ENCODE measurements around the gene KIF16B. TPM values are rescaled to one million over a fixed set of nuclear protein-coding genes. Genes with fewer than 3 reads are reported as not detected.

Gene KIF16B
- total RNA-seq, 1 experiment from 2014 or later, result 7.6 TPM

GRCh38 chr20:16408981-16409380 is 164.3 kb downstream of the KIF16B start (continued):
- TF ChIP-seq ZBTB21 (CRISPR knock-in tag; IDR thresholded peaks at IDR 0.05; ENCODE audit: borderline replicate concordance) (no peak), ZNF263 (CRISPR knock-in tag; IDR thresholded peaks at IDR 0.05; ENCODE audit: low read depth) (no peak), JAZF1 (CRISPR knock-in tag; IDR thresholded peaks at IDR 0.05) (no peak), TP53 (CRISPR knock-in tag; IDR thresholded peaks at IDR 0.05) (no peak), FOXJ3 (CRISPR knock-in tag; IDR thresholded peaks at IDR 0.05; ENCODE audit: borderline replicate concordance) (no peak)
- TF ChIP-seq, protein P1, sequence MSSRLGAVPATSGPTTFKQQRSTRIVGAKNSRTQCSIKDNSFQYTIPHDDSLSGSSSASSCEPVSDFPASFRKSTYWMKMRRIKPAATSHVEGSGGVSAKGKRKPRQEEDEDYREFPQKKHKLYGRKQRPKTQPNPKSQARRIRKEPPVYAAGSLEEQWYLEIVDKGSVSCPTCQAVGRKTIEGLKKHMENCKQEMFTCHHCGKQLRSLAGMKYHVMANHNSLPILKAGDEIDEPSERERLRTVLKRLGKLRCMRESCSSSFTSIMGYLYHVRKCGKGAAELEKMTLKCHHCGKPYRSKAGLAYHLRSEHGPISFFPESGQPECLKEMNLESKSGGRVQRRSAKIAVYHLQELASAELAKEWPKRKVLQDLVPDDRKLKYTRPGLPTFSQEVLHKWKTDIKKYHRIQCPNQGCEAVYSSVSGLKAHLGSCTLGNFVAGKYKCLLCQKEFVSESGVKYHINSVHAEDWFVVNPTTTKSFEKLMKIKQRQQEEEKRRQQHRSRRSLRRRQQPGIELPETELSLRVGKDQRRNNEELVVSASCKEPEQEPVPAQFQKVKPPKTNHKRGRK (CRISPR knock-in tag; IDR thresholded peaks at IDR 0.05; ENCODE audit: borderline replicate concordance), result no peak

DNA sequence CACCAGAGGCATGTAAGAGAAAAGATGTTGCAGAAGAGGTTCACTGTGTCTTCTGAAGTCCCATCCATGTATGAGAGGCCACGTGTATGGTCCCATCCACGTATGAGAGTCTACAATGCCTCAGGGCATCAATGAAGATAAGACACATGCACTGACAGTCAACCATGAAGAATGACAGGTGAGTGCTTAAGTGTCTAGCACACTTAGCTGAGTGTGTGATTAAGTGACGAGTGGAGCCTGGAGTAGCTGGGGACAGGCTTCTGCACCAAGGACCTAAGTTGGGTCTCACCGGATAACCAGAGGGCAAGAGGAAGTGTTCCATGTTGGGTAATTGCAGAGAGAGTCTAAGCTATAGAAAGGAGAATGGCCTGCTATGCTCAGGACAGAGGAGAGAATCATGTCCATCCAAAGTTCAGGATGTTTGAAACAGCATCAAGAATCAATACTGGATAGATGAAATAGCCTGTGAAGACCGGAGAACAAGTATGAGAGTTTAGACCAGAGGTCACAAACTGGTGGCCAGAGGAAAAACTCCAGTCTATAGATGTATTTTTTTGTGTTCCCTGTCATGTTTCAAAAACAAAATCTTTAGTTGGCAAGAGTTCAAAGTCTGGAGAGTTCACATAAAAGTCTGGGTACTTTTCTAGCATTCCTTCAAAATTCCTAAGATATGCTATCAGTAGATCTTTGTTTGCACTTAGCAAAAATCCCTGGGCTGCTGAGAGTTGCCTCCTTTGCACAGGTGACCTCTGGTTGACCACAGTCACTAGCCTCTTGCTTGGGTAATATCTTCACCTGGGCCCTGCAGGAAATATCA is 165.8 kb downstream of the KIF16B start:
- CTCF ChIA-PET, result no interaction called here
- Mint-ChIP-seq H3K4me3 (no peak overlapping the region), H3K36me3 (peaks cover 21% of the 10 kb centered on the region), H3K4me1 (peaks cover 11% of the 10 kb centered on the region), H3K27me3 (ENCODE audit: low read depth) (no peaks in the 10 kb centered on the region), H3K9me3 (peaks cover 18% of the 10 kb centered on the region), H3K27ac (no peak overlapping the region)
- no peak for TF ChIP-seq TEAD4 (CRISPR knock-in tag; IDR thresholded peaks at IDR 0.05)
- TF ChIP-seq FOXP4 (CRISPR knock-in tag; IDR thresholded peaks at IDR 0.05), result no peak
- no peak for TF ChIP-seq E2F1 (CRISPR knock-in tag; IDR thresholded peaks at IDR 0.05)
- no peak for TF ChIP-seq TEAD1 (CRISPR knock-in tag; IDR thresholded peaks at IDR 0.05)
- no peak for TF ChIP-seq HMGA2 (CRISPR knock-in tag; IDR thresholded peaks at IDR 0.05)
- no peak for TF ChIP-seq ZNF416 (CRISPR knock-in tag; IDR thresholded peaks at IDR 0.05)
- no peak for TF ChIP-seq SMAD3 (CRISPR knock-in tag; IDR thresholded peaks at IDR 0.05; ENCODE audit: borderline replicate concordance)
- no peak for ATAC-seq
- POLR2A ChIA-PET, result no interaction called here
- DNase-seq (ENCODE audit: low spot score), result no peak

GRCh38 chr20:16405254-16405653 is 168.0 kb downstream of the KIF16B start:
- H3K36me3 Mint-ChIP-seq, result peaks cover 11% of the 10 kb centered on the region
- ChIA-PET CTCF (interaction anchor here (0.5 kb wide), 1 partner anchor 169 kb away, joined by 3 read pairs; no protein-coding TSS in a partner anchor), POLR2A (no interaction called here)
- H3K9me3 Mint-ChIP-seq, result peaks cover 5% of the 10 kb centered on the region
- ATAC-seq (no peak), DNase-seq (ENCODE audit: low spot score) (no peak)
- H3K4me1 Mint-ChIP-seq, result peaks cover 11% of the 10 kb centered on the region
- H3K27me3 Mint-ChIP-seq (ENCODE audit: low read depth), result no peaks in the 10 kb centered on the region
- H3K4me3 Mint-ChIP-seq, result no peak overlapping the region
- H3K27ac Mint-ChIP-seq, result no peak overlapping the region
- TF ChIP-seq ZNF138 (CRISPR knock-in tag; conservative IDR thresholded peaks at IDR 0.05) (no peak), ATF6 (CRISPR knock-in tag; IDR thresholded peaks at IDR 0.05) (no peak), ZNF532 (CRISPR knock-in tag; IDR thresholded peaks at IDR 0.05; ENCODE audit: borderline replicate concordance) (no peak), NR1H2 (CRISPR knock-in tag; IDR thresholded peaks at IDR 0.05) (no peak), TCF7 (CRISPR knock-in tag; IDR thresholded peaks at IDR 0.05; ENCODE audit: low read depth) (no peak), ZNF416 (CRISPR knock-in tag; IDR thresholded peaks at IDR 0.05) (no peak), NFATC4 (CRISPR knock-in tag; IDR thresholded peaks at IDR 0.05) (no peak)

All from WTC11 (cell line).